ENCODE results near the gene TPO.
"Not testable (repeated sequence)": the region's sequence is repeated elsewhere in the genome, so short reads cannot be mapped to it uniquely, and the experiment has no call there.

Gene TPO

GRCh38 chr2:1413156-1413710 is at the start of gene TPO:
Gene TPO (plus strand): TSS chr2:1413463. CDS start chr2:1414409, 946 bp downstream.
- no peak for FAIRE-seq
- DNase-seq (ENCODE audit: insufficient read length, low spot score), result no peak

GRCh38 chr2:1366546-1367134 is 46.6 kb upstream of the TPO start:
- DNase-seq (ENCODE audit: insufficient read length, low spot score) (no peak), FAIRE-seq (no peak)

GRCh38 chr2:1367601-1368000 is 45.7 kb upstream of the TPO start:
- DNase-seq (ENCODE audit: insufficient read length, low spot score), result no peak
- FAIRE-seq, result no peak

GRCh38 chr2:1369905-1370304 is 43.4 kb upstream of the TPO start:
- FAIRE-seq, result no peak

GRCh38 chr2:1370461-1370860 is 42.8 kb upstream of the TPO start:
- FAIRE-seq, result no peak
- DNase-seq (ENCODE audit: insufficient read length, low spot score), result no peak

More at GRCh38 chr2:1369905-1370304, 43.4 kb upstream of the TPO start:
- no peak for DNase-seq (ENCODE audit: insufficient read length, low spot score)

- no peak for DNase-seq (ENCODE audit: insufficient read length, low spot score)
- no peak for FAIRE-seq
Measured at GRCh38 chr2:1371082-1371481, 42.2 kb upstream of the TPO start.

GRCh38 chr2:1373830-1374229 is 39.4 kb upstream of the TPO start:
- DNase-seq (ENCODE audit: insufficient read length, low spot score) (no peak), FAIRE-seq (no peak)

- no peak for DNase-seq (ENCODE audit: insufficient read length, low spot score)
- FAIRE-seq, result no peak
Measured at GRCh38 chr2:1374287-1374686, 39.0 kb upstream of the TPO start.

- DNase-seq (ENCODE audit: insufficient read length, low spot score) (no peak), FAIRE-seq (no peak)
Measured at GRCh38 chr2:1375794-1376193, 37.5 kb upstream of the TPO start.

- FAIRE-seq, result no peak
- no peak for DNase-seq (ENCODE audit: insufficient read length, low spot score)
Measured at GRCh38 chr2:1377473-1377872, 35.8 kb upstream of the TPO start.

- peak; percentile 9 for FAIRE-seq
- DNase-seq (ENCODE audit: insufficient read length, low spot score), result no peak
Measured at GRCh38 chr2:1378456-1379150, 34.7 kb upstream of the TPO start.

GRCh38 chr2:1381644-1382043 is 31.6 kb upstream of the TPO start:
- no peak for DNase-seq (ENCODE audit: insufficient read length, low spot score)
- FAIRE-seq, result no peak

GRCh38 chr2:1387954-1388725 is 25.1 kb upstream of the TPO start:
- DNase-seq (ENCODE audit: insufficient read length, low spot score); FAIRE-seq: not testable (repeated sequence)

- FAIRE-seq; DNase-seq (ENCODE audit: insufficient read length, low spot score): not testable (repeated sequence)
Measured at GRCh38 chr2:1390118-1390517, 23.1 kb upstream of the TPO start.

- FAIRE-seq, result no peak
- no peak for DNase-seq (ENCODE audit: insufficient read length, low spot score)
Measured at GRCh38 chr2:1393321-1393720, 19.9 kb upstream of the TPO start.

GRCh38 chr2:1394709-1395408 is 18.4 kb upstream of the TPO start:
- DNase-seq (ENCODE audit: insufficient read length, low spot score), result no peak
- FAIRE-seq, result no peak

GRCh38 chr2:1397350-1397749 is 15.9 kb upstream of the TPO start:
- DNase-seq (ENCODE audit: insufficient read length, low spot score), result no peak
- FAIRE-seq, result no peak

- no peak for DNase-seq (ENCODE audit: insufficient read length, low spot score)
- FAIRE-seq, result no peak
Measured at GRCh38 chr2:1398191-1398590, 15.1 kb upstream of the TPO start.

- DNase-seq (ENCODE audit: insufficient read length, low spot score) (no peak), FAIRE-seq (no peak)
Measured at GRCh38 chr2:1400943-1401735, 12.1 kb upstream of the TPO start.

- FAIRE-seq, result no peak
- DNase-seq (ENCODE audit: insufficient read length, low spot score), result no peak
Measured at GRCh38 chr2:1402064-1402463, 11.2 kb upstream of the TPO start.
